Type B pancreatic cell (in vitro differentiated cells): ENCODE data around the gene IGSF11. TPM values are rescaled to one million over a fixed set of nuclear protein-coding genes. Genes with fewer than 3 reads are reported as not detected.

ENCODE experiments used
- DNase-seq: peaks from one replicate; pipeline ENCODE4 v3.0.0; 2021; ENCODE audit warnings: mixed read lengths; ENCODE audit not compliant: unreplicated experiment; ENCODE audit errors: extremely low spot score
- H3K27ac Mint-ChIP-seq: 2 replicates; pipeline ENCODE4 v1.8.0; 2021; ENCODE audit warnings: mild to moderate bottlenecking, mixed read lengths
- H3K27me3 Mint-ChIP-seq: 2 replicates; pipeline ENCODE4 v1.8.0; 2021; ENCODE audit warnings: mixed read lengths
- H3K36me3 Mint-ChIP-seq: 2 replicates; pipeline ENCODE4 v1.8.0; 2021; ENCODE audit warnings: mixed read lengths
- H3K4me1 Mint-ChIP-seq: one replicate; pipeline ENCODE4 v1.8.0; 2021; ENCODE audit warnings: mixed read lengths; ENCODE audit not compliant: unreplicated experiment
- H3K4me3 Mint-ChIP-seq: 2 replicates; pipeline ENCODE4 v1.8.0; 2021; ENCODE audit warnings: mild to moderate bottlenecking, mixed read lengths
- H3K9me3 Mint-ChIP-seq: 2 replicates; pipeline ENCODE4 v1.8.0; 2021; ENCODE audit warnings: mixed read lengths
- CTCF ChIP-seq: fragments of 200-600 bp; sonication (generic); conservative IDR thresholded peaks from 2 replicates; pipeline ENCODE4 v1.5.0; 2021; ENCODE audit warnings: antibody characterized with exemption, mild to moderate bottlenecking
- total RNA-seq: library from RNA; stranded (reverse); gene quantifications from 2 replicates; pipeline ENCODE4 v1.2.1, GENCODE V29; 2021; ENCODE audit warnings: low replicate concordance

The IGSF11 gene
- total RNA-seq, 1 donor from 2014 or later: 2.3 TPM

DNA sequence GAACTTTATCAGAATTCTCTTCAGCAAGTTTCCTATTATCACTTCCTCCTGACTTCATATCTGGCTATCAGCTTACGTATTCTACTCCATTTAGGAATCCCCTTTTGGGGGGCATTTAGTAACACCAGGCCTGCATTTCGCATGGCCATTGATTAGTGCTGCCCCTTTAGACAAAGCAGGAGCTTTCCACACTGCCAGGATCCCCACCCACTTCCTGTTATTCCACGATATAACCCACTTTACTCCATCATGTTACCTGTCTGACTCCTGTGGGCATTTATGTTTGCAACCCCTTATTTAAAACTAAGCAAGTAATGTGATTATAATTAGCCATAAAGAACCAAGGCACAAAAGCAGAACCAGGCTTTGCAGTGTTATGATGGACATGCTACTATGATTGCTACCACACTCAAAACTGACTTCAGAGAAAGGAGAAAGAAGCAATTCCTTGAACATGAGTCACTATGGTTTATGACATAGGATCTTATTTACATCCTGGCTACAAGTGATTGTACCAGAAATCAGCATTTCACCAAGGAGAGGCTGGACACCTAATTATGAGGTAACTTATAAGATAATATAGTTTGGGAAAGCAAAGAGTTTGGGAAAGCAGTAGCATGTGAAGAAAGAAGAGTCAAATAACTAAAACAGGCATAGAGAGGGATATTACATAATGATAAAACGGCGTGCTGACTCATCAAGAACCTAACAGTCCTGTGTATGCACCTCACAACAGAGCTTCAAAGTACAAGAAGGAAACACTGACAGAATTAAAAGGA lies 96.3 kb downstream of the IGSF11 start:
- Mint-ChIP-seq H3K4me3 (no peak overlapping the region), H3K4me1 (no peaks in the 10 kb centered on the region), H3K27me3 (no peaks in the 10 kb centered on the region), H3K9me3 (no peaks in the 10 kb centered on the region), H3K27ac (no peak overlapping the region), H3K36me3 (no peaks in the 10 kb centered on the region)
- TF ChIP-seq CTCF: no peak
- DNase-seq: no peak

DNA sequence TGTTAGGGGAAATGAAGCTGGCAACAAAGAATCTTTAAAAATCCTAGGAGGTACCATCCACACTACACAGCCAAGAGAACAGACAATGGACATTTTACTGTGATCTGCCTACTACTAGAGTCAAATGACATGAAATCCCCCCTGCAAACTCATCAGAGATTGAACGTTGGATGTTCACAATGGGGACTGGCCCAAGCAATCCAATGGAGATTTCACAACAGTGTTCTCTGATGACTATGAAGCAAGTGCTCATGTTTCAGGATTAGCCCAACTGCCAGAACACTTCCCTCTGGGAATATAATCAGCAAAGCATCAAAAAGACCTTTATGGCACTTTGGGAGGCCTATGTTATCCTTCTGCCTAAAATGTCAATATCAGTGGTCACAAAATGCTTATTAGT lies 97.8 kb downstream of the IGSF11 start:
- H3K9me3 Mint-ChIP-seq: no peaks in the 10 kb centered on the region
- H3K4me3 Mint-ChIP-seq: no peak overlapping the region
- no peaks in the 10 kb centered on the region for H3K36me3 Mint-ChIP-seq
- no peaks in the 10 kb centered on the region for H3K4me1 Mint-ChIP-seq
- no peak for DNase-seq
- no peaks in the 10 kb centered on the region for H3K27me3 Mint-ChIP-seq
- TF ChIP-seq CTCF: no peak
- no peak overlapping the region for H3K27ac Mint-ChIP-seq

- Mint-ChIP-seq H3K36me3 (no peaks in the 10 kb centered on the region), H3K27ac (no peak overlapping the region), H3K9me3 (no peaks in the 10 kb centered on the region), H3K27me3 (no peaks in the 10 kb centered on the region), H3K4me1 (no peaks in the 10 kb centered on the region), H3K4me3 (no peak overlapping the region)
- TF ChIP-seq CTCF: no peak
- DNase-seq: no peak
These were observed 101.7 kb downstream of the IGSF11 start for GRCh38 chr3:118932822-118933558.

DNA sequence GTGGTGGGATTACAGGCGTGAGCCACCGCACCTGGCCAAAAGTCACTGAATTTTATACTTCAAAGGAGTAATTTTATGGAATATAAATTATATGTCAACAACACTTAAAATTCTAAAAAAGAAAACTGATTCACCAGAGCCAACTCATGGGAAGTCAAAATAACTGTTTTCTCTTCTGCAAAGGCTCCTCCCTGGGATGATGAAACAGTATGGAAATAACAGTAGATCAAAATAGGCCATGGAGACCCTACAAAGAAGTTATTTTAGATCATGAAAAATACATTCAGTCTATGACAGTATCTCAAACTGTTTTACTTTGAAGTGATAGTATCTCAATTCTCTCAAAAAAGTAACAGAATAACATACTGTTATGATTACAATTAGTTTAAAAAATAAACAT lies 102.7 kb downstream of the IGSF11 start:
- no peak for DNase-seq
- no peak for TF ChIP-seq CTCF
- H3K4me1 Mint-ChIP-seq: no peaks in the 10 kb centered on the region
- H3K27me3 Mint-ChIP-seq: no peaks in the 10 kb centered on the region
- no peaks in the 10 kb centered on the region for H3K36me3 Mint-ChIP-seq
- no peak overlapping the region for H3K27ac Mint-ChIP-seq
- H3K4me3 Mint-ChIP-seq: no peak overlapping the region
- no peaks in the 10 kb centered on the region for H3K9me3 Mint-ChIP-seq

- no peak overlapping the region for H3K27ac Mint-ChIP-seq
- no peaks in the 10 kb centered on the region for H3K36me3 Mint-ChIP-seq
- no peak overlapping the region for H3K4me3 Mint-ChIP-seq
- DNase-seq: no peak
- TF ChIP-seq CTCF: no peak
- no peaks in the 10 kb centered on the region for H3K27me3 Mint-ChIP-seq
- no peaks in the 10 kb centered on the region for H3K4me1 Mint-ChIP-seq
- H3K9me3 Mint-ChIP-seq: no peaks in the 10 kb centered on the region
These were observed 107.2 kb downstream of the IGSF11 start for GRCh38 chr3:118927449-118927848.
